H7 (cell line): ENCODE results near the gene MIR17HG. TPM values are rescaled to one million over a fixed set of nuclear protein-coding genes. Genes with fewer than 3 reads are reported as not detected.

Experiments
- DNase-seq: peaks from one replicate; pipeline ENCODE4 v3.0.0; 2012
- H3K27me3 ChIP-seq: 2 replicates; pipeline ENCODE4 v1.6.0; 2011; ENCODE audit warnings: mild to moderate bottlenecking, low read length; ENCODE audit not compliant: control insufficient read depth, insufficient read depth
- H3K36me3 ChIP-seq: replicated peaks from 2 replicates; pipeline ENCODE4 v1.5.1; 2011; ENCODE audit warnings: low read length; ENCODE audit not compliant: control insufficient read depth, insufficient read depth
- H3K4me3 ChIP-seq: 2 replicates; pipeline ENCODE4 v1.5.1; 2011; ENCODE audit warnings: low read depth, mild to moderate bottlenecking, control low read depth, low read length, moderate library complexity; ENCODE audit not compliant: insufficient read depth
- total RNA-seq: library from RNA; depleted of rRNA; stranded (reverse); fragments of >200 nt; shearing (Covaris generic); gene quantifications from 2 replicates; pipeline ENCODE4 v1.2.3, GENCODE V29; 2014

Gene MIR17HG
- total RNA-seq, 1 experiment from 2014 or later, result 19.6 TPM

- no peaks in the 10 kb centered on the region for H3K27me3 ChIP-seq
- DNase-seq, result no peak
- peaks cover 36% of the 10 kb centered on the region for H3K36me3 ChIP-seq
- H3K4me3 ChIP-seq, result no peak overlapping the region
Measured at GRCh38 chr13:91353494-91353893, 6.0 kb downstream of the MIR17HG start.

- Histone ChIP-seq H3K4me3 (no peak overlapping the region), H3K27me3 (no peaks in the 10 kb centered on the region), H3K36me3 (peaks cover 32% of the 10 kb centered on the region)
- no peak for DNase-seq
Measured at GRCh38 chr13:91355099-91355825, 7.8 kb downstream of the MIR17HG start.

GRCh38 chr13:91355826-91356710 is 8.6 kb downstream of the MIR17HG start:
- H3K27me3 ChIP-seq, result no peaks in the 10 kb centered on the region
- H3K4me3 ChIP-seq, result no peak overlapping the region
- no peak for DNase-seq
- H3K36me3 ChIP-seq, result peaks cover 24% of the 10 kb centered on the region

- H3K36me3 ChIP-seq, result peaks cover 16% of the 10 kb centered on the region
- DNase-seq, result no peak
- no peak overlapping the region for H3K4me3 ChIP-seq
- H3K27me3 ChIP-seq, result no peaks in the 10 kb centered on the region
Measured at GRCh38 chr13:91356919-91357612, 9.6 kb downstream of the MIR17HG start.

- Histone ChIP-seq H3K4me3 (no peak overlapping the region), H3K36me3 (peaks cover 13% of the 10 kb centered on the region), H3K27me3 (no peaks in the 10 kb centered on the region)
- DNase-seq, result no peak
Measured at GRCh38 chr13:91357613-91358386, 10.3 kb downstream of the MIR17HG start.

- H3K4me3 ChIP-seq, result no peak overlapping the region
- DNase-seq, result no peak
- H3K36me3 ChIP-seq, result peaks cover 9% of the 10 kb centered on the region
- no peaks in the 10 kb centered on the region for H3K27me3 ChIP-seq
Measured at GRCh38 chr13:91358387-91358782, 10.9 kb downstream of the MIR17HG start.

GRCh38 chr13:91359111-91359510 is 11.6 kb downstream of the MIR17HG start:
- Histone ChIP-seq H3K4me3 (no peak overlapping the region), H3K27me3 (no peaks in the 10 kb centered on the region), H3K36me3 (peaks cover 4% of the 10 kb centered on the region)
- DNase-seq, result no peak

- H3K36me3 ChIP-seq, result peaks cover 2% of the 10 kb centered on the region
- DNase-seq, result no peak
- H3K27me3 ChIP-seq, result no peaks in the 10 kb centered on the region
- H3K4me3 ChIP-seq, result no peak overlapping the region
Measured at GRCh38 chr13:91359631-91360030, 12.1 kb downstream of the MIR17HG start.

- Histone ChIP-seq H3K36me3 (no peaks in the 10 kb centered on the region), H3K27me3 (no peaks in the 10 kb centered on the region), H3K4me3 (no peak overlapping the region)
- no peak for DNase-seq
Measured at GRCh38 chr13:91360246-91360751, 12.8 kb downstream of the MIR17HG start.

GRCh38 chr13:91361755-91362271 is 14.3 kb downstream of the MIR17HG start:
- no peak for DNase-seq
- no peaks in the 10 kb centered on the region for H3K27me3 ChIP-seq
- no peaks in the 10 kb centered on the region for H3K36me3 ChIP-seq
- H3K4me3 ChIP-seq, result no peak overlapping the region

GRCh38 chr13:91362908-91363307 is 15.4 kb downstream of the MIR17HG start:
- H3K27me3 ChIP-seq, result no peaks in the 10 kb centered on the region
- DNase-seq, result no peak
- H3K36me3 ChIP-seq, result no peaks in the 10 kb centered on the region
- no peak overlapping the region for H3K4me3 ChIP-seq

GRCh38 chr13:91368101-91368500 is 20.6 kb downstream of the MIR17HG start:
- no peaks in the 10 kb centered on the region for H3K27me3 ChIP-seq
- DNase-seq, result no peak
- no peak overlapping the region for H3K4me3 ChIP-seq
- no peaks in the 10 kb centered on the region; the same call in 1 of the 2 replicates for H3K36me3 ChIP-seq

- Histone ChIP-seq H3K27me3 (no peaks in the 10 kb centered on the region), H3K4me3 (no peak overlapping the region), H3K36me3 (no peaks in the 10 kb centered on the region; the same call in 1 of the 2 replicates)
- no peak for DNase-seq
Measured at GRCh38 chr13:91368676-91369440, 21.4 kb downstream of the MIR17HG start.
